PFSK-1 (cell line): Measurements from ENCODE around the gene TUBB6.

Experiments
- POLR2AphosphoS5 ChIP-seq: IDR thresholded peaks from 2 replicates; pipeline ENCODE4 v1.6.1; 2012; ENCODE audit warnings: low read depth, mild to moderate bottlenecking, control low read depth, low read length, moderate library complexity
- TAF1 ChIP-seq: IDR thresholded peaks from 2 replicates; pipeline ENCODE4 v1.6.1; 2012; ENCODE audit warnings: low read length, control low read depth, borderline replicate concordance; ENCODE audit not compliant: insufficient read depth
- TF ChIP-seq, protein P1 (sequence below), 2 experiments: IDR thresholded peaks; 2 replicates each; pipeline versions ENCODE4 v1.6.1 to v1.8.0; 2011 to 2012; ENCODE audit warnings: low read depth in 2 of 2, low read length in 2 of 2, control low read depth in 1 of 2, inconsistent platforms in 1 of 2, mild to moderate bottlenecking in 1 of 2, moderate library complexity in 1 of 2; ENCODE audit not compliant: insufficient read depth in 1 of 2

DNA sequence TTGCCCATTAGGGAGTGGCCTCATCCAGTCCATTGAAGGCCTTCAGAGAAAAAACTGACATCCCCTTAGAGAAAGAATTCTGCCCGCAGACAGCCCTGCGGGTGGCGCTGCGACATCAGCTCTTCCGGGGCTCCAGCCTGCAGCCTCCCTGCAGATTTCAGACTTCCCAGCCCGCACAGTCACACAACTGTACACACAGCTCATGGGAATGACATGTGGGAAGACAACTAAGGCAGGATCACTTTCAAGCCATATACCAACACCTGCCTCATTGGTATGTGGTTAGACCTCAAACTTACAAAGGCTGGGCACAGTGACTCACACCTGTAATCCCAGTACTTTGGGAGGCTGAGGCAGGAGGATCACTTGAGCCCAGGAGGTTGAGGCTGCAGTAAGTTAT, 24.8 kb upstream of the TUBB6 start:
- no peak for TF ChIP-seq POLR2AphosphoS5
- TF ChIP-seq, protein P1, sequence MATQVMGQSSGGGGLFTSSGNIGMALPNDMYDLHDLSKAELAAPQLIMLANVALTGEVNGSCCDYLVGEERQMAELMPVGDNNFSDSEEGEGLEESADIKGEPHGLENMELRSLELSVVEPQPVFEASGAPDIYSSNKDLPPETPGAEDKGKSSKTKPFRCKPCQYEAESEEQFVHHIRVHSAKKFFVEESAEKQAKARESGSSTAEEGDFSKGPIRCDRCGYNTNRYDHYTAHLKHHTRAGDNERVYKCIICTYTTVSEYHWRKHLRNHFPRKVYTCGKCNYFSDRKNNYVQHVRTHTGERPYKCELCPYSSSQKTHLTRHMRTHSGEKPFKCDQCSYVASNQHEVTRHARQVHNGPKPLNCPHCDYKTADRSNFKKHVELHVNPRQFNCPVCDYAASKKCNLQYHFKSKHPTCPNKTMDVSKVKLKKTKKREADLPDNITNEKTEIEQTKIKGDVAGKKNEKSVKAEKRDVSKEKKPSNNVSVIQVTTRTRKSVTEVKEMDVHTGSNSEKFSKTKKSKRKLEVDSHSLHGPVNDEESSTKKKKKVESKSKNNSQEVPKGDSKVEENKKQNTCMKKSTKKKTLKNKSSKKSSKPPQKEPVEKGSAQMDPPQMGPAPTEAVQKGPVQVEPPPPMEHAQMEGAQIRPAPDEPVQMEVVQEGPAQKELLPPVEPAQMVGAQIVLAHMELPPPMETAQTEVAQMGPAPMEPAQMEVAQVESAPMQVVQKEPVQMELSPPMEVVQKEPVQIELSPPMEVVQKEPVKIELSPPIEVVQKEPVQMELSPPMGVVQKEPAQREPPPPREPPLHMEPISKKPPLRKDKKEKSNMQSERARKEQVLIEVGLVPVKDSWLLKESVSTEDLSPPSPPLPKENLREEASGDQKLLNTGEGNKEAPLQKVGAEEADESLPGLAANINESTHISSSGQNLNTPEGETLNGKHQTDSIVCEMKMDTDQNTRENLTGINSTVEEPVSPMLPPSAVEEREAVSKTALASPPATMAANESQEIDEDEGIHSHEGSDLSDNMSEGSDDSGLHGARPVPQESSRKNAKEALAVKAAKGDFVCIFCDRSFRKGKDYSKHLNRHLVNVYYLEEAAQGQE (IDR thresholded peaks at IDR 0.05; ENCODE audit: insufficient read depth in 1 of 2, low read depth in 2 of 2, low read length in 2 of 2), result no peak
- no peak for TF ChIP-seq TAF1
